ENCODE data around the gene LRRN1.

- TF ChIP-seq EP300 (IDR thresholded peaks at IDR 0.05; ENCODE audit: borderline replicate concordance): no peak
- no peak for TF ChIP-seq FOXM1 (IDR thresholded peaks at IDR 0.05; ENCODE audit: borderline replicate concordance, low read depth)
- TF ChIP-seq RAD21 (IDR thresholded peaks at IDR 0.05; ENCODE audit: low read depth): no peak
- TF ChIP-seq EGR1 (IDR thresholded peaks at IDR 0.05): no peak
- TF ChIP-seq YY1 (IDR thresholded peaks at IDR 0.05; ENCODE audit: low read depth): no peak
- no peak for TF ChIP-seq CREB1 (IDR thresholded peaks at IDR 0.05; ENCODE audit: low read depth)
- TF ChIP-seq REST (IDR thresholded peaks at IDR 0.05; ENCODE audit: low read depth): no peak
- TF ChIP-seq CEBPB (IDR thresholded peaks at IDR 0.05): no peak
- TF ChIP-seq TAF1 (IDR thresholded peaks at IDR 0.05; ENCODE audit: low read depth): no peak
These were observed 63.3 kb downstream of the LRRN1 start for GRCh38 chr3:3862534-3862933.
